ENCODE data around the gene ITGA8.

- TF ChIP-seq POLR2A (IDR thresholded peaks at IDR 0.05; ENCODE audit: low read depth, low read length) (no peak), USF2 (IDR thresholded peaks at IDR 0.05; ENCODE audit: low read depth, low read length) (no peak), BHLHE40 (IDR thresholded peaks at IDR 0.05; ENCODE audit: low read depth, low read length) (no peak), MXI1 (IDR thresholded peaks at IDR 0.05; ENCODE audit: borderline replicate concordance, low read depth, low read length) (no peak)
Observed at GRCh38 chr10:15718694-15719048, 1.1 kb downstream of the ITGA8 start.
